Panc1 (cell line): ENCODE results near the gene PRDM2. TPM values are rescaled to one million over a fixed set of nuclear protein-coding genes. Genes with fewer than 3 reads are reported as not detected.

Source experiments
- ATAC-seq: fragments of 200-7000 bp; cut with Tn5 transposase; 2 replicates; pipeline ENCODE4 v1.9.1; 2020; ENCODE audit warnings: mild to moderate bottlenecking, moderate library complexity
- BruUV-seq: library from RNA; stranded (reverse); fragments of 400-500 nt; replicated peaks from 2 replicates; lab custom pipeline; 2021; lab: Mats Ljungman, UMichigan
- CTCF ChIA-PET: fragments of 300-600 bp; sonication (Branson Sonifier 250); formaldehyde crosslinking; loops from one replicate; lab custom pipeline; 2022; ENCODE audit warnings: antibody characterized with exemption; lab: Charles Lee
- POLR2A ChIA-PET: fragments of 300-600 bp; sonication (Branson Sonifier 250); formaldehyde crosslinking; loops from one replicate; lab custom pipeline; 2022; ENCODE audit warnings: antibody characterized with exemption; lab: Charles Lee
- DNase-seq: peaks from one replicate; pipeline ENCODE4 v3.0.0-alpha.2; 2010; ENCODE audit warnings: low read depth, low spot score
- H3K27ac ChIP-seq: 2 replicates; pipeline ENCODE4 v1.5.1; 2011; ENCODE audit warnings: mild to moderate bottlenecking, low read length, inconsistent platforms
- H3K27me3 ChIP-seq: fragments of 200-500 bp; sonication (Bioruptor generic); 2 replicates; pipeline ENCODE4 v1.6.0; 2014; ENCODE audit warnings: low read length, inconsistent platforms; ENCODE audit not compliant: control insufficient read depth, insufficient read depth
- H3K36me3 ChIP-seq: fragments of 200-500 bp; sonication (Bioruptor generic); 2 replicates; pipeline ENCODE4 v1.5.1; 2014; ENCODE audit warnings: inconsistent platforms, mild to moderate bottlenecking, low read length, moderate library complexity; ENCODE audit not compliant: control insufficient read depth, insufficient read depth
- H3K4me1 ChIP-seq: 2 replicates; pipeline ENCODE4 v1.5.1; 2011; ENCODE audit warnings: inconsistent platforms, mild to moderate bottlenecking, low read length, moderate library complexity; ENCODE audit not compliant: control insufficient read depth, insufficient read depth
- H3K4me3 ChIP-seq, 2 experiments: 2 replicates each; pipeline ENCODE4 v1.5.1; 2011 to 2012; ENCODE audit warnings: low read depth in 2 of 2, low read length in 2 of 2, mild to moderate bottlenecking in 2 of 2, inconsistent platforms in 1 of 2, moderate library complexity in 1 of 2
- H3K9me3 ChIP-seq: fragments of 200-500 bp; sonication (Bioruptor generic); 2 replicates; pipeline ENCODE4 v1.5.1; 2014; ENCODE audit warnings: low read depth, mild to moderate bottlenecking, inconsistent platforms, low read length, moderate library complexity; ENCODE audit not compliant: control insufficient read depth, insufficient read depth
- CTCF ChIP-seq: fragments of 450-650 bp; IDR thresholded peaks from 2 replicates; pipeline ENCODE4 v1.5.1; 2017; ENCODE audit warnings: mild to moderate bottlenecking
- POLR2AphosphoS5 ChIP-seq: IDR thresholded peaks from 2 replicates; pipeline ENCODE4 v1.6.1; 2012; ENCODE audit warnings: mild to moderate bottlenecking, low read depth, low read length, moderate library complexity
- REST ChIP-seq, 2 experiments: IDR thresholded peaks; 2 replicates each; pipeline ENCODE4 v1.6.1; 2011 to 2012; ENCODE audit warnings: low read depth in 2 of 2, control low read depth in 1 of 2, low read length in 1 of 2, mild to moderate bottlenecking in 1 of 2, moderate library complexity in 1 of 2; ENCODE audit not compliant: insufficient read depth in 1 of 2
- SIN3A ChIP-seq: IDR thresholded peaks from 2 replicates; pipeline ENCODE4 v1.6.1; 2012; ENCODE audit warnings: low read depth, mild to moderate bottlenecking, low read length, moderate library complexity, borderline replicate concordance; ENCODE audit not compliant: insufficient read depth
- TCF7L2 ChIP-seq: IDR thresholded peaks from 2 replicates; pipeline ENCODE4 v1.6.1; 2011; ENCODE audit warnings: mild to moderate bottlenecking, low read depth, low read length, inconsistent platforms
- in situ Hi-C: cut with HindIII; loops from 2 replicates; pipeline ENCODE4 v1.10.0; 2016; ENCODE audit warnings: low sequenced_read_pairs, low pct_unique_long_range_greater_than_20kb
- intact Hi-C: fragments of 100-400 bp; cut with micrococcal nuclease; formaldehyde crosslinking; loops from one replicate; pipeline ENCODE4 v1.10.0; 2022; ENCODE audit not compliant: unreplicated experiment
- total RNA-seq: library from RNA; stranded (reverse); gene quantifications from one replicate; pipeline ENCODE4 v1.2.1, GENCODE V29; 2021; ENCODE audit not compliant: unreplicated experiment

PRDM2 gene
- total RNA-seq, 1 experiment from 2014 or later = 40.3 TPM

GRCh38 chr1:13699510-13699909 lies 478 bp upstream of the PRDM2 start:
- H3K36me3 ChIP-seq = no peaks in the 10 kb centered on the region
- peak overlapping the region; percentile 70 to 72 for H3K4me3 ChIP-seq
- peaks cover 4% of the 10 kb centered on the region; the same call in 1 of the 2 replicates for H3K9me3 ChIP-seq
- no peak for TF ChIP-seq REST (IDR thresholded peaks at IDR 0.05; ENCODE audit: insufficient read depth in 1 of 2, low read depth in 2 of 2, low read length in 1 of 2)
- TF ChIP-seq SIN3A = no peak
- in situ Hi-C loops = no loop called here
- peak; percentile 47 for ATAC-seq
- no TSS peak for BruUV-seq
- intact Hi-C loops = no loop called here
- ChIA-PET POLR2A (no interaction called here), CTCF (no interaction called here)
- peak overlapping the region; percentile 93 for H3K27ac ChIP-seq
- H3K27me3 ChIP-seq = peaks cover 3% of the 10 kb centered on the region; the same call in 1 of the 2 replicates
- DNase-seq = no peak
- peaks cover 14% of the 10 kb centered on the region; the same call in 1 of the 2 replicates for H3K4me1 ChIP-seq

GRCh38 chr1:13700521-13701270 lies 708 bp downstream of the PRDM2 start:
- peaks cover 4% of the 10 kb centered on the region; the same call in 1 of the 2 replicates for H3K9me3 ChIP-seq
- H3K27ac ChIP-seq = peak overlapping the region; percentile 87
- DNase-seq (no peak), ATAC-seq (peak; percentile 79)
- TF ChIP-seq SIN3A (no peak), TCF7L2 (0 out of 2 replicates have a peak, but pooled peaks have one; percentile 21)
- in situ Hi-C loops = no loop called here
- H3K27me3 ChIP-seq = peaks cover 3% of the 10 kb centered on the region; the same call in 1 of the 2 replicates
- H3K36me3 ChIP-seq = no peaks in the 10 kb centered on the region
- CTCF ChIA-PET = no interaction called here
- no TSS peak for BruUV-seq
- H3K4me3 ChIP-seq = peak overlapping the region; percentile 68 to 70
- H3K4me1 ChIP-seq = peaks cover 14% of the 10 kb centered on the region; the same call in 1 of the 2 replicates
- intact Hi-C loops = no loop called here
- POLR2A ChIA-PET = no interaction called here

- Histone ChIP-seq H3K27ac (peak overlapping the region; percentile 87), H3K27me3 (no peaks in the 10 kb centered on the region), H3K9me3 (peaks cover 4% of the 10 kb centered on the region; the same call in 1 of the 2 replicates), H3K4me3 (peak overlapping the region; percentile 68 to 70), H3K36me3 (no peaks in the 10 kb centered on the region), H3K4me1 (peaks cover 14% of the 10 kb centered on the region; the same call in 1 of the 2 replicates)
- ATAC-seq (no peak), DNase-seq (no peak)
- in situ Hi-C loops = no loop called here
- TF ChIP-seq TCF7L2 = no peak
- no peak for TF ChIP-seq POLR2AphosphoS5
- no peak for TF ChIP-seq CTCF
- POLR2A ChIA-PET = no interaction called here
- intact Hi-C loops = no loop called here
- no TSS peak for BruUV-seq
- CTCF ChIA-PET = no interaction called here
Measured at GRCh38 chr1:13701271-13701640, 1.3 kb downstream of the PRDM2 start.
